OCI-LY7 (cell line): ENCODE data around the gene TBC1D7. TPM values are rescaled to one million over a fixed set of nuclear protein-coding genes. Genes with fewer than 3 reads are reported as not detected.
"Not testable (repeated sequence)": the region's sequence is repeated elsewhere in the genome, so short reads cannot be mapped to it uniquely, and the experiment has no call there.

Source experiments
- BruUV-seq: library from RNA; stranded (reverse); fragments of 400-500 nt; replicated peaks from 2 replicates; lab custom pipeline; 2021; lab: Mats Ljungman, UMichigan
- CTCF ChIA-PET: fragments of 300-600 bp; sonication (Branson Sonifier 250); formaldehyde crosslinking; loops from one replicate; lab custom pipeline; 2022; ENCODE audit warnings: antibody characterized with exemption; ENCODE audit not compliant: unreplicated experiment; lab: Charles Lee
- POLR2A ChIA-PET: fragments of 300-600 bp; sonication (Branson Sonifier 250); formaldehyde crosslinking; loops from one replicate; lab custom pipeline; 2022; ENCODE audit warnings: antibody characterized with exemption; lab: Charles Lee
- DNase-seq: peaks from one replicate; pipeline ENCODE4 v3.0.0-alpha.2; 2015; ENCODE audit warnings: low spot score
- H2AFZ ChIP-seq: fragments of 200-600 bp; sonication (generic), shearing (Covaris generic); 2 replicates; pipeline ENCODE4 v1.6.1; 2014; ENCODE audit warnings: mild to moderate bottlenecking, antibody characterized with exemption, low read length, moderate library complexity
- H3K27ac ChIP-seq: fragments of 200-600 bp; sonication (generic); 2 replicates; pipeline ENCODE4 v1.5.1; 2014; ENCODE audit warnings: mixed run types, low read depth, mild to moderate bottlenecking, moderate library complexity, low read length, inconsistent platforms; ENCODE audit not compliant: poor library complexity, severe bottlenecking
- H3K36me3 ChIP-seq: fragments of 200-600 bp; sonication (generic); 2 replicates; pipeline ENCODE4 v1.6.1; 2014; ENCODE audit warnings: mild to moderate bottlenecking, antibody characterized with exemption, low read length, moderate library complexity, mixed read lengths; ENCODE audit not compliant: insufficient read depth
- H3K4me1 ChIP-seq: fragments of 200-600 bp; sonication (generic); 2 replicates; pipeline ENCODE4 v1.5.1; 2014; ENCODE audit warnings: mild to moderate bottlenecking, low read length; ENCODE audit not compliant: insufficient read depth, poor library complexity, severe bottlenecking
- H3K4me2 ChIP-seq: fragments of 200-600 bp; sonication (generic); 2 replicates; pipeline ENCODE4 v1.6.1; 2014; ENCODE audit warnings: mild to moderate bottlenecking, low read length
- H3K4me3 ChIP-seq: fragments of 200-600 bp; sonication (generic); 2 replicates; pipeline ENCODE4 v1.5.1; 2014; ENCODE audit warnings: mild to moderate bottlenecking, low read depth, low read length; ENCODE audit not compliant: poor library complexity, severe bottlenecking
- H3K79me2 ChIP-seq: fragments of 200-600 bp; sonication (generic); 2 replicates; pipeline ENCODE4 v1.6.1; 2016; ENCODE audit warnings: low read depth, mild to moderate bottlenecking, low read length, moderate library complexity, mixed read lengths; ENCODE audit not compliant: insufficient read depth
- H3K9me2 ChIP-seq: fragments of 200-600 bp; sonication (generic); 2 replicates; pipeline ENCODE4 v1.6.1; 2016; ENCODE audit warnings: mild to moderate bottlenecking, low read length, mixed read lengths; ENCODE audit not compliant: insufficient read depth
- H3K9me3 ChIP-seq: fragments of 200-600 bp; sonication (generic); 2 replicates; pipeline ENCODE4 v1.6.1; 2014; ENCODE audit warnings: mild to moderate bottlenecking, mixed run types, low read length, mixed read lengths
- H4K20me1 ChIP-seq: fragments of 200-600 bp; sonication (generic); 2 replicates; pipeline ENCODE4 v1.6.1; 2014; ENCODE audit warnings: mild to moderate bottlenecking, antibody characterized with exemption, low read length, moderate library complexity, mixed read lengths; ENCODE audit not compliant: insufficient read depth
- CTCF ChIP-seq: fragments of 200-600 bp; sonication (generic); conservative IDR thresholded peaks from 2 replicates; pipeline ENCODE4 v1.5.1; 2014; ENCODE audit warnings: mild to moderate bottlenecking, antibody characterized with exemption, low read length, moderate library complexity, mixed read lengths
- EZH2phosphoT487 ChIP-seq: fragments of 200-600 bp; sonication (generic); IDR thresholded peaks from 2 replicates; pipeline ENCODE4 v1.6.1; 2018; ENCODE audit warnings: low read depth, borderline replicate concordance, mild to moderate bottlenecking, mixed run types, antibody characterized with exemption, low read length, moderate library complexity, mixed read lengths
- intact Hi-C: fragments of 100-400 bp; cut with micrococcal nuclease; formaldehyde crosslinking; loops from one replicate; pipeline ENCODE4 v1.10.0; 2022; ENCODE audit not compliant: unreplicated experiment
- total RNA-seq, 2 experiments: library from RNA; depleted of rRNA in 1 of 2; stranded (reverse); fragments of >200 nt in 1 of 2; shearing (Covaris generic) in 1 of 2; gene quantifications; 2 replicates each; pipeline ENCODE4 v1.2.3, GENCODE V29; 2014 to 2022

TBC1D7 gene
- total RNA-seq, 2 experiments from 2014 or later = 46.2 to 69.2 TPM

- ChIA-PET CTCF (interaction anchor here (0.9 kb wide), 1 partner anchor 199 kb away, joined by 4 read pairs; no protein-coding TSS in a partner anchor), POLR2A (interaction anchor here (0.8 to 4.4 kb wide), 15 partner anchors 9 to 396 kb away, joined by 3 to 43 read pairs (median 6); no protein-coding TSS in a partner anchor)
- Histone ChIP-seq H4K20me1 (no peaks in the 10 kb centered on the region), H2AFZ (peak overlapping the region; percentile 92), H3K9me3 (no peaks in the 10 kb centered on the region), H3K79me2 (peaks cover 15% of the 10 kb centered on the region; the same call in 1 of the 2 replicates), H3K9me2 (no peaks in the 10 kb centered on the region), H3K36me3 (peaks cover 16% of the 10 kb centered on the region), H3K4me2 (peak overlapping the region; percentile 98), H3K4me1 (peaks cover 30% of the 10 kb centered on the region), H3K27ac (peak overlapping the region; percentile 61), H3K4me3 (peak overlapping the region; percentile 89)
- intact Hi-C loops = loop anchor here (1.0 to 5.0 kb wide), 5 partner anchors 23 to 485 kb away; partner anchors contain the start of gene MCUR1
- DNase-seq = peak; percentile 55
- BruUV-seq = no TSS peak
- no peak for TF ChIP-seq EZH2phosphoT487
- no peak for TF ChIP-seq CTCF
These were observed 654 bp downstream of the TBC1D7 start for GRCh38 chr6:13327691-13328075.

GRCh38 chr6:13326031-13326586 is 2.2 kb downstream of the TBC1D7 start:
- CTCF ChIA-PET, DNase-seq, H2AFZ ChIP-seq, H3K9me3 ChIP-seq, H4K20me1 ChIP-seq, H3K9me2 ChIP-seq, H3K4me3 ChIP-seq, POLR2A ChIA-PET, H3K27ac ChIP-seq, BruUV-seq: not testable (repeated sequence)
- intact Hi-C loops = loop anchor here (2.0 to 5.0 kb wide), 2 partner anchors 21 to 486 kb away; partner anchors contain the start of gene MCUR1
- peaks cover 31% of the 10 kb centered on the region for H3K36me3 ChIP-seq
- H3K79me2 ChIP-seq = peaks cover 15% of the 10 kb centered on the region; the same call in 1 of the 2 replicates
- H3K4me1 ChIP-seq = peaks cover 22% of the 10 kb centered on the region
- H3K4me2 ChIP-seq = peak overlapping the region; percentile 98; the same call in 1 of the 2 replicates

- no peak overlapping the region for H3K4me3 ChIP-seq
- no peak for TF ChIP-seq CTCF
- TF ChIP-seq EZH2phosphoT487 = no peak
- H4K20me1 ChIP-seq = no peaks in the 10 kb centered on the region
- POLR2A ChIA-PET = interaction anchor here (0.6 to 0.7 kb wide), 3 partner anchors 22 to 52 kb away, joined by 3 read pairs; no protein-coding TSS in a partner anchor
- CTCF ChIA-PET = no interaction called here
- H3K9me3 ChIP-seq = no peaks in the 10 kb centered on the region
- DNase-seq = no peak
- H3K9me2 ChIP-seq = no peaks in the 10 kb centered on the region
- no peaks in the 10 kb centered on the region for H3K79me2 ChIP-seq
- H3K4me2 ChIP-seq = no peak overlapping the region
- H3K4me1 ChIP-seq = no peaks in the 10 kb centered on the region
- peaks cover 79% of the 10 kb centered on the region for H3K36me3 ChIP-seq
- H3K27ac ChIP-seq = no peak overlapping the region
- intact Hi-C loops = no loop called here
- H2AFZ ChIP-seq = no peak overlapping the region
- no TSS peak for BruUV-seq
These were observed 8.3 kb downstream of the TBC1D7 start for GRCh38 chr6:13319891-13320564.
